ENCODE measurements around the gene VOPP1. TPM values are rescaled to one million over a fixed set of nuclear protein-coding genes. Genes with fewer than 3 reads are reported as not detected.

The VOPP1 gene
- total RNA-seq, 3 donors from 2014 or later: 28.2 to 42.6 (median 40.8) TPM

GRCh38 chr7:55537458-55537990 is 34.8 kb downstream of the VOPP1 start:
- H3K27ac ChIP-seq: no peak overlapping the region
- TF ChIP-seq POLR2AphosphoS5 (IDR thresholded peaks at IDR 0.05): no peak
- no peak for TF ChIP-seq POLR2A (IDR thresholded peaks at IDR 0.05)
- H3K27me3 ChIP-seq: no peaks in the 10 kb centered on the region
- no peaks in the 10 kb centered on the region for H3K36me3 ChIP-seq
- H3K4me3 ChIP-seq: no peak overlapping the region
- H3K9me3 ChIP-seq: no peaks in the 10 kb centered on the region
- intact Hi-C loops (cut with DNase I; ENCODE audit: low total_unique reads): no loop called here
- peaks cover 0 to 3% of the 10 kb centered on the region in 2 donors for H3K4me1 ChIP-seq
- no peak for DNase-seq (ENCODE audit: low spot score in 2 of 2)

GRCh38 chr7:55536619-55537457 is 35.5 kb downstream of the VOPP1 start:
- Histone ChIP-seq H3K27ac (no peak overlapping the region), H3K36me3 (no peaks in the 10 kb centered on the region), H3K4me3 (no peak overlapping the region), H3K4me1 (peaks cover 0 to 3% of the 10 kb centered on the region in 2 donors), H3K27me3 (no peaks in the 10 kb centered on the region), H3K9me3 (no peaks in the 10 kb centered on the region)
- intact Hi-C loops (cut with DNase I; ENCODE audit: low total_unique reads): no loop called here
- TF ChIP-seq POLR2AphosphoS5 (IDR thresholded peaks at IDR 0.05): no peak
- TF ChIP-seq CTCF (IDR thresholded peaks at IDR 0.05): no peak
- no peak for TF ChIP-seq POLR2A (IDR thresholded peaks at IDR 0.05)
- no peak for DNase-seq (ENCODE audit: low spot score in 2 of 2)

GRCh38 chr7:55535617-55536016 is 36.7 kb downstream of the VOPP1 start:
- Histone ChIP-seq H3K4me1 (peaks cover 0 to 3% of the 10 kb centered on the region in 2 donors), H3K27ac (no peak overlapping the region), H3K4me3 (no peak overlapping the region), H3K27me3 (no peaks in the 10 kb centered on the region), H3K9me3 (no peaks in the 10 kb centered on the region), H3K36me3 (no peaks in the 10 kb centered on the region)
- no peak for DNase-seq (ENCODE audit: low spot score in 2 of 2)
- intact Hi-C loops (cut with DNase I; ENCODE audit: low total_unique reads): no loop called here
- TF ChIP-seq POLR2AphosphoS5 (IDR thresholded peaks at IDR 0.05) (no peak), CTCF (IDR thresholded peaks at IDR 0.05) (no peak), POLR2A (IDR thresholded peaks at IDR 0.05) (no peak)

- TF ChIP-seq CTCF (IDR thresholded peaks at IDR 0.05) (no peak), POLR2A (IDR thresholded peaks at IDR 0.05) (no peak), POLR2AphosphoS5 (IDR thresholded peaks at IDR 0.05) (no peak)
- no peak overlapping the region for H3K4me3 ChIP-seq
- H3K27ac ChIP-seq: peak overlapping the region in 1 of 2 donors; percentile 23
- DNase-seq (ENCODE audit: low spot score in 2 of 2): no peak
- intact Hi-C loops (cut with DNase I; ENCODE audit: low total_unique reads): no loop called here
- no peaks in the 10 kb centered on the region for H3K9me3 ChIP-seq
- no peaks in the 10 kb centered on the region for H3K27me3 ChIP-seq
- no peaks in the 10 kb centered on the region for H3K36me3 ChIP-seq
- peaks cover 0 to 3% of the 10 kb centered on the region in 2 donors for H3K4me1 ChIP-seq
Measured at GRCh38 chr7:55534916-55535590, 37.2 kb downstream of the VOPP1 start.

- TF ChIP-seq POLR2AphosphoS5 (IDR thresholded peaks at IDR 0.05) (no peak), CTCF (IDR thresholded peaks at IDR 0.05) (no peak), POLR2A (IDR thresholded peaks at IDR 0.05) (no peak)
- intact Hi-C loops (cut with DNase I; ENCODE audit: low total_unique reads): no loop called here
- Histone ChIP-seq H3K4me3 (no peak overlapping the region), H3K9me3 (no peaks in the 10 kb centered on the region), H3K36me3 (no peaks in the 10 kb centered on the region), H3K27ac (peak overlapping the region in 1 of 2 donors; percentile 23), H3K27me3 (no peaks in the 10 kb centered on the region), H3K4me1 (peaks cover 0 to 3% of the 10 kb centered on the region in 2 donors)
- DNase-seq (ENCODE audit: low spot score in 2 of 2): peak in 1 of 2 donors; percentile 30
Measured at GRCh38 chr7:55534262-55534915, 37.9 kb downstream of the VOPP1 start.
